GM06990 (cell line): Measurements from ENCODE around the gene HBD.
"Not testable (repeated sequence)": the region's sequence is repeated elsewhere in the genome, so short reads cannot be mapped to it uniquely, and the experiment has no call there.

ENCODE experiments used
- DNase-seq: peaks from one replicate; pipeline ENCODE4 v3.0.0-alpha.2; 2011; ENCODE audit not compliant: insufficient read length; ENCODE audit errors: extremely low read depth
- H3K27me3 ChIP-seq: replicated peaks from 2 replicates; pipeline ENCODE4 v1.6.0; 2011; ENCODE audit warnings: low read length; ENCODE audit not compliant: control insufficient read depth, insufficient read depth
- H3K36me3 ChIP-seq: 2 replicates; pipeline ENCODE4 v1.5.1; 2011; ENCODE audit warnings: low read length; ENCODE audit not compliant: control insufficient read depth, insufficient read depth
- H3K4me3 ChIP-seq: replicated peaks from 2 replicates; pipeline ENCODE4 v1.5.1; 2011; ENCODE audit warnings: low read depth, mild to moderate bottlenecking, control low read depth, low read length
- CTCF ChIP-seq: IDR thresholded peaks from 2 replicates; pipeline ENCODE4 v1.5.1; 2011; ENCODE audit warnings: low read length, control low read depth, mild to moderate bottlenecking, inconsistent platforms; ENCODE audit not compliant: insufficient read depth, poor library complexity, severe bottlenecking

HBD gene

GRCh38 chr11:5258543-5259262 lies 24.4 kb upstream of the HBD start:
- H3K4me3 ChIP-seq, result no peak overlapping the region

GRCh38 chr11:5257296-5257695 lies 23.0 kb upstream of the HBD start:
- Histone ChIP-seq H3K36me3 (no peaks in the 10 kb centered on the region), H3K27me3 (no peaks in the 10 kb centered on the region), H3K4me3 (no peak overlapping the region)
- DNase-seq, result no peak
- no peak for TF ChIP-seq CTCF

More at GRCh38 chr11:5258543-5259262, 24.4 kb upstream of the HBD start:
- no peak for TF ChIP-seq CTCF
- no peaks in the 10 kb centered on the region for H3K27me3 ChIP-seq
- no peak for DNase-seq
- H3K36me3 ChIP-seq, result no peaks in the 10 kb centered on the region

- H3K4me3 ChIP-seq, H3K36me3 ChIP-seq, H3K27me3 ChIP-seq, DNase-seq: not testable (repeated sequence)
These were observed 20.5 kb upstream of the HBD start, which contains the start of gene HBG2 for GRCh38 chr11:5254646-5255413. Gene HBG2, minus strand, starts transcription at chr11:5254781. Its CDS starts 53 bp downstream, at chr11:5254728.

GRCh38 chr11:5254023-5254422 lies 19.7 kb upstream of the HBD start:
- not testable (repeated sequence) for H3K4me3 ChIP-seq, H3K27me3 ChIP-seq, DNase-seq, H3K36me3 ChIP-seq

- not testable (repeated sequence) for H3K27me3 ChIP-seq, DNase-seq, H3K36me3 ChIP-seq, H3K4me3 ChIP-seq
These were observed 19.2 kb upstream of the HBD start for GRCh38 chr11:5253440-5253839.

GRCh38 chr11:5252919-5253265 lies 18.6 kb upstream of the HBD start:
- no peaks in the 10 kb centered on the region for H3K36me3 ChIP-seq
- no peak for TF ChIP-seq CTCF
- DNase-seq, result no peak
- no peaks in the 10 kb centered on the region for H3K27me3 ChIP-seq
- no peak overlapping the region for H3K4me3 ChIP-seq

- DNase-seq, result no peak
These were observed 18.1 kb upstream of the HBD start for GRCh38 chr11:5252192-5252918.

More at GRCh38 chr11:5252192-5252918, 18.1 kb upstream of the HBD start:
- Histone ChIP-seq H3K27me3 (no peaks in the 10 kb centered on the region), H3K36me3 (no peaks in the 10 kb centered on the region), H3K4me3 (no peak overlapping the region)
- TF ChIP-seq CTCF, result no peak
